ENCODE measurements around the gene ATP5F1D.
"Not testable (repeated sequence)": the region's sequence is repeated elsewhere in the genome, so short reads cannot be mapped to it uniquely, and the experiment has no call there.

The ATP5F1D gene

DNA sequence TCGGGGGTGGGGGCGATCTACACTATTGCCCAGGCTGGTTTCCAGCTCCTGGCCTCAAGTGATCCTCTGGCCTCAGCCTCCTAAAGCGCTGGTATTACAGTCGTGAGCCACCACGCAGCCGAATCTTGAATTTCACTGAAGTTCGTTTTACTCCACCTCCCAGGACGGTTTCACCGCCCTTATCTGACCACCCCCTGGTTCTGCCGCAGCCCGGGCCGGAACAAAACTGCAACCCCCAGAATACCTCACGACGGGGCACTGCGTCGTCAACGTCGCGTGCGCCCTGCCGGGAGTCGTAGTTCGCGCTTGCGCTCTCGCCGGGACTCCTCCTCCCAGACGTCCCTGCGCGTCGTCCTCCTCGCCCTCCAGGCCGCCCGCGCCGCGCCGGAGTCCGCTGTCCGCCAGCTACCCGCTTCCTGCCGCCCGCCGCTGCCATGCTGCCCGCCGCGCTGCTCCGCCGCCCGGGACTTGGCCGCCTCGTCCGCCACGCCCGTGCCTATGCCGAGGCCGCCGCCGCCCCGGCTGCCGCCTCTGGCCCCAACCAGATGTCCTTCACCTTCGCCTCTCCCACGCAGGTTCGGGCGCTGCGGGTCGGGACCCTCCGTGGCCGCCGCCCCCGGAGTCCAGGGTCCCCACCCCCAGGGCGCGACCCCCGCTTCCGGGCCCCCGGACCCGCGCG, at the start of gene ATP5F1D:
ATP5F1D (plus strand) TSS at position 335 of the 679 bp plus-strand sequence; CDS start at position 435, 100 bp downstream.
- no peak for FAIRE-seq

- no peak for FAIRE-seq
Measured at GRCh38 chr19:1199531-1199930, 42.0 kb upstream of the ATP5F1D start.

- not testable (repeated sequence) for FAIRE-seq
Measured at GRCh38 chr19:1200614-1201013, 40.9 kb upstream of the ATP5F1D start.

DNA sequence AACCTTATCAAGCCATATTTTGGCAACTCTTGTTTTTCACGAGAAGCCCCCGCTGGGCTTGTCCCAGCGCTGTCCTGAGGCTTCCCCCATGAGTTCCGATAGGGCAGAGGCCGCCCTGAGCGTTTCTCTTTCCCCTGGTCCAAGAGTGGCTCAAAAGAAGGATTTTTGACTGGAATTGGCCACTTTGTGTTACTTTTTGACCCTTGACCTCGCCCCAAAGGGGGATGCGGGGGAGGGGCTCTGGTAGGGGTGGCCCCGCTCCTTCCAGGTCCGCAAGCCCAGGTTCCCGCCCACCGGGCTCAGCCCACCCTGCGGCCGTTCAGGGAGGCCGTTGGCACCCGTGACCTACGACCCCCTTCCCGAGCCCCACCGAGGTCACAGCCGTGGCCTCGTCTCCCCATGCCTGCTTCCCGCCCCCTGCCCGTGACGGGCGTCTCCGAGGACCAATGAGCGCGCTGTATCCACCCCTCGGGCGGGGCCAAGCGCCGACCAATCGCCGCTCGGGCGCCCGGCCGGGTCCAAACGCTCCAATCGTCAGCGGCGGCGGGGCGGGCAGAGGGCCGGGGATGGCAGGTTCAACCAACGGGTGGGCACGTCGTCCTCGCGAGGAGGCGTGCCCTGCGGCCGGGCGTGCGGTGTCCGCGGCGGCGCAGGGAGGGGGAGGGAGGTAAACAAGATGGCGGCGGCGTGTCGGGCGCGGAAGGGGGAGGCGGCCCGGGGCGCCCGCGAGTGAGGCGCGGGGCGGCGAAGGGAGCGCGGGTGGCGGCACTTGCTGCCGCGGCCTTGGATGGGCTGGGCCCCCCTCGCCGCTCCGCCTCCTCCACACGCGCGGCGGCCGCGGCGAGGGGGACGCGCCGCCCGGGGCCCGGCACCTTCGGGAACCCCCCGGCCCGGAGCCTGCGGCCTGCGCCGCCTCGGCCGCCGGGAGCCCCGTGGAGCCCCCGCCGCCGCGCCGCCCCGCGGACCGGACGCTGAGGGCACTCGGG, 36.1 kb upstream of the ATP5F1D start, which contains the start of gene STK11:
STK11 (plus strand) TSS at position 665 of the 986 bp plus-strand sequence. CDS start 1,136 bp downstream, outside the sequence.
- no peak for FAIRE-seq

DNA sequence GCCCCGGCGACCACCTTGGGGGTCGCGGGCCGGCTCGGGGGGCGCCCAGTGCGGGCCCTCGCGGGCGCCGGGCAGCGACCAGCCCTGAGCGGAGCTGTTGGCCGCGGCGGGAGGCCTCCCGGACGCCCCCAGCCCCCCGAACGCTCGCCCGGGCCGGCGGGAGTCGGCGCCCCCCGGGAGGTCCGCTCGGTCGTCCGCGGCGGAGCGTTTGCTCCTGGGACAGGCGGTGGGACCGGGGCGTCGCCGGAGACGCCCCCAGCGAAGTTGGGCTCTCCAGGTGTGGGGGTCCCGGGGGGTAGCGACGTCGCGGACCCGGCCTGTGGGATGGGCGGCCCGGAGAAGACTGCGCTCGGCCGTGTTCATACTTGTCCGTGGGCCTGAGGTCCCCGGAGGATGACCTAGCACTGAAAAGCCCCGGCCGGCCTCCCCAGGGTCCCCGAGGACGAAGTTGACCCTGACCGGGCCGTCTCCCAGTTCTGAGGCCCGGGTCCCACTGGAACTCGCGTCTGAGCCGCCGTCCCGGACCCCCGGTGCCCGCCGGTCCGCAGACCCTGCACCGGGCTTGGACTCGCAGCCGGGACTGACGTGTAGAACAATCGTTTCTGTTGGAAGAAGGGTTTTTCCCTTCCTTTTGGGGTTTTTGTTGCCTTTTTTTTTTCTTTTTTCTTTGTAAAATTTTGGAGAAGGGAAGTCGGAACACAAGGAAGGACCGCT, 35.2 kb upstream of the ATP5F1D start:
- FAIRE-seq = no peak

GRCh38 chr19:1206864-1207450, 34.6 kb upstream of the ATP5F1D start:
- no peak for FAIRE-seq

GRCh38 chr19:1208830-1209229, 32.7 kb upstream of the ATP5F1D start:
- FAIRE-seq = not testable (repeated sequence)

GRCh38 chr19:1210227-1210538, 31.4 kb upstream of the ATP5F1D start:
- FAIRE-seq = no peak

GRCh38 chr19:1211494-1212234, 29.9 kb upstream of the ATP5F1D start:
- FAIRE-seq = no peak

DNA sequence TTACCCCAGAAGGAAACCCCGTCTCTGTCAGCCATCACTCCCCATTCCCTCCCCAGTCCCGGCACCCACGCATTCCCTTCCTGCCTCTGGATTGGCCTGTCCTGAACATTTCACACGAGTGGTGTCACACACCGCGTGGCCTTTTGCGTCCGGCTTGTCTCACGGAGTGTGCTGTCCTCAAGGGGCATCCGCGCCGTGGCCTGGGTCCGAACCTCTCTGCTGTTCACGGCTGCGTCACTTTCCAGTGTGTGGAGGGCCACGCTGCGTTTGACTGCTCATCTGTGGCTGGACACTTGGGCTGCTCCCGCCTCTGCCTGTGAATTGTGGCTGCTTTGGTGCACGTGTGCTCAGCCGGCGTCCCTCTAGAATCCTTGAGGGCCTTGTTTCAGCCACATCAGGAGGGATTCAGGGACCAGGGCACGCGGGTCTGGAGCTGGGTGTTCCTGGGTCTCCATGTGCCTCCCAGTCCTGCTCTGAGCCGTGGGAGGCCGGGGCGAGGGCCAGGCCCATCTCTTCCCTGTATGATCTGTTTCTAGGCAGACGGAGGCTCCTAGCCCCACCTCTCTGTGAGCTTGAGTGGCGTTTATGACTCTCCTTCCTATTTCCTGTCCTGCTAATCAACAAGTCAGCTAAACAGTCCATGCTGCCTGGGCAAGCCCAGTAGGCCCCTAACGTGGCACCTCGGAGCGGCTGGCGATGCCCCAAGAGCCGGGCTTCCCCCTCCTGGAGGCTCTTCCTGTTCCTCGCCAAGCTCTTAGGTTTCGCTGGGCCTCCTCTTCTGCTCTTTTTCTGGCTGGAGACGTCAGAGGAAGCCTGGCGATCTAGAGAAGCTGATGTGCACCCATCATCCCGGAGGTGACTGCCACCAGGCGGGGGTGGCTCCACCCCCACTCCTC, 27.9 kb upstream of the ATP5F1D start:
- FAIRE-seq = no peak

GRCh38 chr19:1214299-1214861, 27.2 kb upstream of the ATP5F1D start:
- no peak for FAIRE-seq

- FAIRE-seq = no peak
Measured at GRCh38 chr19:1214862-1215731, 26.5 kb upstream of the ATP5F1D start.

DNA sequence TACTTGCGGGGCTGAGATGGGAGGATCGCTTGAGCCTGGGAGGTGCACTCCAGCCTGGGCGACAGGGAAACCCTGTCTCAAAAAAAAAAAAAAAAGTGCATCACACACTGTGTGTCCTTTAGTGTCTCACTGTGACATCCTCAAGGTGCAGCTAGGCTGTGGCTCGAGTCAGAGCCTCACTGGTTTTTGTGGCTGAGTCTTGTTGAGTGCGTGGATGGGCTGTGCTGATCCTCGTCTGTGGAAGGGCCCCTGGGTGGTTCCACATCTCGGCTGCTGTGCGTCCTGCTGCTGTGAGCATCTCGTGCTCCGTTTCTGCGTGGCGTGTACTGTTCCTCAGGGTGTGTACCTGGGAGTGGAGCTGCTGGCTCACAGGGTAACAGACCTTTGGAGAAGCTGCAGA, 24.8 kb upstream of the ATP5F1D start:
- FAIRE-seq = no peak

- no peak for FAIRE-seq
Measured at GRCh38 chr19:1217366-1217765, 24.2 kb upstream of the ATP5F1D start.

DNA sequence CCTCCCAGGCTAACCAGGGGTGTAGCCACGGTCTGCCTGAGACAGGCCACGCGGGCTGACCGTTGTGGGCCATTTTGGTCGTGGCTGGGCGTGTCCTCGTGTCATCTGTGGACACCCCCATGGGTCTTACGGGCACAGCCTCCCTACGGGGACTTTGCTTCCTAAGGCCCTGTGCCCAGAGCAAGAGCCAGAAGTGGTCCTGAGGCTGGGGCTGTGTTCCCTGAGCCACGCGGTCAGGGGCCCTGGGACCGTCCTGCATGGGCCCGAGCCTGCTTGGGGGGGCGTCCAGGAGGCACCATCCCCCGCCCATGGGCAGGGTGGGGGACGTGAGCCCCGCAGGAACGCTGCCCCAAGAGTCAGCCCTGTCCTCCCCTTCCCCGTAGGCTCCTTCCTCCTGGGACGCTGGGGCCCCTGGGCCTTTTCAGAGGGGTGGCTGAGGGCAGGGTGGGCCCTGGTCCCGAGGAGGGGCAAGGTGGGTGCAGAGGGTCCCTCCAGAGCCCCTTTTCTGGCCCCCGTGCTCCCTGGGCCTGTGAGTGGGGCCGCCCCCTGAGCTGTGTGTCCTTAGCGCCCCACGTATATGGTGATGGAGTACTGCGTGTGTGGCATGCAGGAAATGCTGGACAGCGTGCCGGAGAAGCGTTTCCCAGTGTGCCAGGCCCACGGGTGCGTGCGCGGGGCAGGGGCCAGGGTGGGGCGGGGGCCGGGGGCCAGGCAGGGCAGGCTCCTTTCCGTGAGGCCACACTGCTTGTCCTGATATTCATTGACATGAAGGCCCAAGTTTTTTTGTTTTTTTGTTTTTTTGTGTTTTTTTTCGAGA, 22.6 kb upstream of the ATP5F1D start:
- no peak for FAIRE-seq

DNA sequence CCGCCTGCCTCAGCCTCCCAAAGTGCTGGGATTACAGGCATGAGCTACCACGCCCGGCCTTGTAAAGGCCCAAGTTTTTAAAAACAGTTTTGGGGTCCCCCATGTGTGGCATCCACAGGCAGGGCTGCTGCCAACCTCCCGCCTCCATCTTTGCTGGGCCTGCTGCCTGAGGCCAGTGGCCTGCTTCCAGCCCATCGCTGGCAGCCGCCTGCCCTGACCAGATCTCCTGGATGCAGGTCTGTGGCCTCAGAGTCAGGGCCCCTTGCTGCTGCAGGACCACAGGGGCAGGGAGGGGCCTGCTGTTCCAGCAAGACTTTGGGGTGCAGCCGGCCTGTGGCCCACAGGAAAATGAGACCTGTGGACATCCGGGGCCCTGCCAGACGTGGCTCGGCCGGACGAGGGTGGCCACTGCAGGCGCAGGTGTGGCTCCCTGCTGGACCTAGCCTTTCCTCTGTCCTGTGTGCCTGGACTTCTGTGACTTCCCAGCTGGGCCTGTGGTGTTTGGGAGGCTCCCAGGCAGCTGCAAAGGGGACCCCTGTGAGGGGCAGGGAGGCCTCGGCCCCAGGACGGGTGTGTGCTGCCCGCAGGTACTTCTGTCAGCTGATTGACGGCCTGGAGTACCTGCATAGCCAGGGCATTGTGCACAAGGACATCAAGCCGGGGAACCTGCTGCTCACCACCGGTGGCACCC, 21.6 kb upstream of the ATP5F1D start:
- FAIRE-seq = no peak

GRCh38 chr19:1220477-1220930, 21.0 kb upstream of the ATP5F1D start:
- FAIRE-seq = no peak

Measured in islet of Langerhans (tissue), 1 donor.